GM19468 (cell line): ENCODE results near the gene MUC3A.
"Not testable (repeated sequence)": the region's sequence is repeated elsewhere in the genome, so short reads cannot be mapped to it uniquely, and the experiment has no call there.

Experiments
- ATAC-seq: cut with Tn5 transposase; IDR thresholded peaks from one replicate; pipeline ENCODE4 v1.9.1; 2021; ENCODE audit warnings: mild to moderate bottlenecking, moderate library complexity, moderate number of reproducible peaks; ENCODE audit not compliant: unreplicated experiment; ENCODE audit errors: extremely low read depth

MUC3A gene

GRCh38 chr7:100968031-100968430 is 18.7 kb downstream of the MUC3A start:
- ATAC-seq: no peak

- ATAC-seq: no peak
Measured at GRCh38 chr7:100968650-100969049, 19.3 kb downstream of the MUC3A start.

GRCh38 chr7:100969066-100969615 is 19.8 kb downstream of the MUC3A start, which contains the start of gene MUC12:
Gene MUC12 (plus strand): TSS chr7:100969565. CDS start chr7:100969623, 58 bp downstream.
- no peak for ATAC-seq

GRCh38 chr7:100971111-100972001 is 22.0 kb downstream of the MUC3A start:
- ATAC-seq: no peak

GRCh38 chr7:100972002-100972347 is 22.6 kb downstream of the MUC3A start:
- no peak for ATAC-seq

- no peak for ATAC-seq
Measured at GRCh38 chr7:100974021-100974420, 24.7 kb downstream of the MUC3A start.

- no peak for ATAC-seq
Measured at GRCh38 chr7:100975371-100975821, 26.1 kb downstream of the MUC3A start.

GRCh38 chr7:100978300-100978699 is 29.0 kb downstream of the MUC3A start:
- no peak for ATAC-seq

- ATAC-seq: no peak
Measured at GRCh38 chr7:100983451-100984187, 34.3 kb downstream of the MUC3A start.

- not testable (repeated sequence) for ATAC-seq
Measured at GRCh38 chr7:100984241-100984918, 35.0 kb downstream of the MUC3A start.

GRCh38 chr7:100985033-100985797 is 35.9 kb downstream of the MUC3A start:
- ATAC-seq: not testable (repeated sequence)

- no peak for ATAC-seq
Measured at GRCh38 chr7:100991631-100992030, 42.3 kb downstream of the MUC3A start.

GRCh38 chr7:100992280-100992679 is 42.9 kb downstream of the MUC3A start:
- not testable (repeated sequence) for ATAC-seq

- ATAC-seq: not testable (repeated sequence)
Measured at GRCh38 chr7:100994671-100995070, 45.3 kb downstream of the MUC3A start.

GRCh38 chr7:100998530-100998929 is 49.2 kb downstream of the MUC3A start:
- not testable (repeated sequence) for ATAC-seq

GRCh38 chr7:100999334-100999733 is 50.0 kb downstream of the MUC3A start:
- not testable (repeated sequence) for ATAC-seq

GRCh38 chr7:101000025-101000424 is 50.7 kb downstream of the MUC3A start:
- not testable (repeated sequence) for ATAC-seq

- not testable (repeated sequence) for ATAC-seq
Measured at GRCh38 chr7:101002333-101002732, 53.0 kb downstream of the MUC3A start.

GRCh38 chr7:101007361-101007760 is 58.0 kb downstream of the MUC3A start:
- ATAC-seq: not testable (repeated sequence)
